Breast epithelium (tissue), 3 donors: ENCODE results near the gene CACNA1B.
"Not testable (repeated sequence)": the region's sequence is repeated elsewhere in the genome, so short reads cannot be mapped to it uniquely, and the experiment has no call there.

Source experiments
- POLR2A ChIP-seq: fragments of 450-650 bp; IDR thresholded peaks from one replicate; pipeline ENCODE4 v1.6.1; 2016; ENCODE audit warnings: antibody characterized with exemption, mild to moderate bottlenecking, moderate library complexity
- POLR2AphosphoS5 ChIP-seq, 3 donors: sonication (generic); formaldehyde crosslinking; IDR thresholded peaks; one replicate each; pipeline ENCODE4 v1.6.1; 2017; ENCODE audit warnings: antibody characterized with exemption in 3 of 3

DNA sequence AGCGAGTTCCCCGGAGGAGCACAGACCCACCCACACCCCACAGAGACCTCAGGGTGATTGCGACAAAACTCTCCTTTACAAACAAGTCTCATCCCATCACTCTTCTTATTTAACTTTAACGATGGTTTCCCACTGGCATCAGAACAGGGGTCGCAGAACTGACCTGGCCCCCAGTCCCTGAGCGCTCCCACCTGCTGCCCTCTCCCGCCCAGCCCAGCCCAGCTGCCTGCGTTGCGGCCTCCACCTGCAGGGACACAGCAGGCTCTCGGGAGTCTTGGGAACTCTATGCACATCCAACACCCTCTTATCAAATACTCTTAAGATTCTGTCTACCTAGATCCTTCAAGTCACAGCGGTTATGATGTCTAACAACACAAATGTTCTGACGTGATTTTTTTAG, 250.4 kb downstream of the CACNA1B start:
- not testable (repeated sequence) for TF ChIP-seq POLR2AphosphoS5 (IDR thresholded peaks at IDR 0.05); POLR2A
